Measurements from ENCODE around the gene P2RX2. TPM values are rescaled to one million over a fixed set of nuclear protein-coding genes. Genes with fewer than 3 reads are reported as not detected.

The P2RX2 gene
- total and polyA plus RNA-seq, 2 donors (not counting 1 experiment from before 2014, with no cell fraction given) = not detected

GRCh38 chr12:132582582-132583410 lies 35.8 kb upstream of the P2RX2 start:
- Histone ChIP-seq H3K4me1 (ENCODE audit: control insufficient read depth, extremely low read depth, insufficient read depth, low read length) (no peaks in the 10 kb centered on the region), H3K9me3 (ENCODE audit: control insufficient read depth, insufficient read depth, low read depth, low read length) (no peaks in the 10 kb centered on the region), H3K4me3 (replicated peaks in 1 of 4; ENCODE audit: control extremely low read depth in 1 of 4, insufficient read depth in 1 of 4, low read depth in 3 of 4, low read length in 4 of 4) (no peak overlapping the region), H2AFZ (ENCODE audit: low read length) (no peak overlapping the region), H3K79me2 (ENCODE audit: control insufficient read depth, insufficient read depth, low read length) (no peaks in the 10 kb centered on the region), H4K20me1 (ENCODE audit: control insufficient read depth, extremely low read depth, insufficient read depth, low read length) (no peaks in the 10 kb centered on the region), H3K4me2 (ENCODE audit: extremely low read depth, insufficient read depth, low read length) (no peak overlapping the region), H3K27me3 (ENCODE audit: control insufficient read depth, insufficient read depth, low read length) (no peaks in the 10 kb centered on the region), H3K27ac (ENCODE audit: insufficient read depth, low read length) (no peak overlapping the region), H3K36me3 (ENCODE audit: control insufficient read depth, insufficient read depth, low read length) (no peaks in the 10 kb centered on the region), H3K9ac (ENCODE audit: insufficient read depth, low read length) (no peak overlapping the region)
- TF ChIP-seq EZH2 (IDR thresholded peaks at IDR 0.05; ENCODE audit: low read length, missing control alignments) = no peak
- TF ChIP-seq CTCF (conservative IDR thresholded peaks at IDR 0.05 in 1 of 2, IDR thresholded peaks at IDR 0.05 in 1 of 2; ENCODE audit: low read depth in 1 of 2, low read length in 2 of 2) = no peak
- DNase-seq (ENCODE audit: low read depth in 2 of 2) = no peak

- TF ChIP-seq EZH2 (IDR thresholded peaks at IDR 0.05; ENCODE audit: low read length, missing control alignments) (no peak), CTCF (conservative IDR thresholded peaks at IDR 0.05 in 1 of 2, IDR thresholded peaks at IDR 0.05 in 1 of 2; ENCODE audit: low read depth in 1 of 2, low read length in 2 of 2) (no peak)
- no peaks in the 10 kb centered on the region for H3K27me3 ChIP-seq (ENCODE audit: control insufficient read depth, insufficient read depth, low read length)
- no peaks in the 10 kb centered on the region for H3K4me1 ChIP-seq (ENCODE audit: control insufficient read depth, extremely low read depth, insufficient read depth, low read length)
- no peak overlapping the region for H2AFZ ChIP-seq (ENCODE audit: low read length)
- H3K79me2 ChIP-seq (ENCODE audit: control insufficient read depth, insufficient read depth, low read length) = no peaks in the 10 kb centered on the region
- no peak overlapping the region for H3K27ac ChIP-seq (ENCODE audit: insufficient read depth, low read length)
- no peaks in the 10 kb centered on the region for H4K20me1 ChIP-seq (ENCODE audit: control insufficient read depth, extremely low read depth, insufficient read depth, low read length)
- no peak overlapping the region for H3K4me3 ChIP-seq (replicated peaks in 1 of 4; ENCODE audit: control extremely low read depth in 1 of 4, insufficient read depth in 1 of 4, low read depth in 3 of 4, low read length in 4 of 4)
- H3K36me3 ChIP-seq (ENCODE audit: control insufficient read depth, insufficient read depth, low read length) = no peaks in the 10 kb centered on the region
- no peaks in the 10 kb centered on the region for H3K9me3 ChIP-seq (ENCODE audit: control insufficient read depth, insufficient read depth, low read depth, low read length)
- no peak overlapping the region for H3K4me2 ChIP-seq (ENCODE audit: extremely low read depth, insufficient read depth, low read length)
- no peak overlapping the region for H3K9ac ChIP-seq (ENCODE audit: insufficient read depth, low read length)
- DNase-seq (ENCODE audit: low read depth in 2 of 2) = no peak
These were observed 35.2 kb upstream of the P2RX2 start for GRCh38 chr12:132583411-132583710.

DNA sequence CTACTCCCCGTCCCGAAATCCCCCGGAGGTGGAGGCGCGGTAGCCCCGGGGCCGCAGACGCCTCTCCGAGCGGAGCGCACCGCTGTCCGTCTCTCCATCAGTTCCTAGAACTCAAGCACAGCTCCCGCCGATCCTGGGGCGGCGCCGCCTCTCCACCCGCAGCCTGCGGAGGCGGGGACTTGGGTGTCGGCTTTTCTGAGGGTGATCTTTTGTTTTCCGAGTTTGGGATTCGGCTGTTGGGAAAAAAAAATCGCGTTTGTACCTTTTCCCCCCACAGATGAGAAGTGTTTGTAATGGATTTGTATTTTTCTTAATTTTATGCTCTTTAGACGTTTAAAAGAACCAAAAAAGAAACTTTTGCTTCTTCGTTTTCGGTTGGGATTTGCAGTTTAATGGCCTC lies 34.8 kb upstream of the P2RX2 start:
- TF ChIP-seq CTCF (conservative IDR thresholded peaks at IDR 0.05 in 1 of 2, IDR thresholded peaks at IDR 0.05 in 1 of 2; ENCODE audit: low read depth in 1 of 2, low read length in 2 of 2) = no peak
- no peak for TF ChIP-seq EZH2 (IDR thresholded peaks at IDR 0.05; ENCODE audit: low read length, missing control alignments)
- Histone ChIP-seq H3K9ac (ENCODE audit: insufficient read depth, low read length) (no peak overlapping the region), H3K4me1 (ENCODE audit: control insufficient read depth, extremely low read depth, insufficient read depth, low read length) (no peaks in the 10 kb centered on the region), H3K4me3 (replicated peaks in 1 of 4; ENCODE audit: control extremely low read depth in 1 of 4, insufficient read depth in 1 of 4, low read depth in 3 of 4, low read length in 4 of 4) (no peak overlapping the region), H2AFZ (ENCODE audit: low read length) (no peak overlapping the region), H4K20me1 (ENCODE audit: control insufficient read depth, extremely low read depth, insufficient read depth, low read length) (no peaks in the 10 kb centered on the region), H3K79me2 (ENCODE audit: control insufficient read depth, insufficient read depth, low read length) (no peaks in the 10 kb centered on the region), H3K4me2 (ENCODE audit: extremely low read depth, insufficient read depth, low read length) (no peak overlapping the region), H3K36me3 (ENCODE audit: control insufficient read depth, insufficient read depth, low read length) (no peaks in the 10 kb centered on the region), H3K27me3 (ENCODE audit: control insufficient read depth, insufficient read depth, low read length) (no peaks in the 10 kb centered on the region), H3K9me3 (ENCODE audit: control insufficient read depth, insufficient read depth, low read depth, low read length) (no peaks in the 10 kb centered on the region), H3K27ac (ENCODE audit: insufficient read depth, low read length) (no peak overlapping the region)
- no peak for DNase-seq (ENCODE audit: low read depth in 2 of 2)

Data from fibroblast of lung (primary cell).